ENCODE measurements around the gene PNMA1. TPM values are rescaled to one million over a fixed set of nuclear protein-coding genes. Genes with fewer than 3 reads are reported as not detected.

PNMA1 gene, protein sequence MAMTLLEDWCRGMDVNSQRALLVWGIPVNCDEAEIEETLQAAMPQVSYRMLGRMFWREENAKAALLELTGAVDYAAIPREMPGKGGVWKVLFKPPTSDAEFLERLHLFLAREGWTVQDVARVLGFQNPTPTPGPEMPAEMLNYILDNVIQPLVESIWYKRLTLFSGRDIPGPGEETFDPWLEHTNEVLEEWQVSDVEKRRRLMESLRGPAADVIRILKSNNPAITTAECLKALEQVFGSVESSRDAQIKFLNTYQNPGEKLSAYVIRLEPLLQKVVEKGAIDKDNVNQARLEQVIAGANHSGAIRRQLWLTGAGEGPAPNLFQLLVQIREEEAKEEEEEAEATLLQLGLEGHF
- total RNA-seq, result 10 to 100 TPM; 36.7 to 45.5 TPM
- 10 to 100 TPM; 22.4 to 35.2 TPM for polyA plus RNA-seq
- long read RNA-seq, donor 1, transcript PNMA1-201 (1 exons, 2,590 nt), result major isoform, 31 of 31 reads
- long read RNA-seq, donor 1, partial matches to known transcripts, result 0 of 31 reads
- long read RNA-seq, donor 1, other reads (novel, unspliced or antisense), result 0 of 31 reads
- long read RNA-seq, donor 2, transcript PNMA1-201 (1 exons, 2,590 nt), result major isoform, 64 of 64 reads
- long read RNA-seq, donor 2, partial matches to known transcripts, result 0 of 64 reads
- long read RNA-seq, donor 2, other reads (novel, unspliced or antisense), result 0 of 64 reads

DNA sequence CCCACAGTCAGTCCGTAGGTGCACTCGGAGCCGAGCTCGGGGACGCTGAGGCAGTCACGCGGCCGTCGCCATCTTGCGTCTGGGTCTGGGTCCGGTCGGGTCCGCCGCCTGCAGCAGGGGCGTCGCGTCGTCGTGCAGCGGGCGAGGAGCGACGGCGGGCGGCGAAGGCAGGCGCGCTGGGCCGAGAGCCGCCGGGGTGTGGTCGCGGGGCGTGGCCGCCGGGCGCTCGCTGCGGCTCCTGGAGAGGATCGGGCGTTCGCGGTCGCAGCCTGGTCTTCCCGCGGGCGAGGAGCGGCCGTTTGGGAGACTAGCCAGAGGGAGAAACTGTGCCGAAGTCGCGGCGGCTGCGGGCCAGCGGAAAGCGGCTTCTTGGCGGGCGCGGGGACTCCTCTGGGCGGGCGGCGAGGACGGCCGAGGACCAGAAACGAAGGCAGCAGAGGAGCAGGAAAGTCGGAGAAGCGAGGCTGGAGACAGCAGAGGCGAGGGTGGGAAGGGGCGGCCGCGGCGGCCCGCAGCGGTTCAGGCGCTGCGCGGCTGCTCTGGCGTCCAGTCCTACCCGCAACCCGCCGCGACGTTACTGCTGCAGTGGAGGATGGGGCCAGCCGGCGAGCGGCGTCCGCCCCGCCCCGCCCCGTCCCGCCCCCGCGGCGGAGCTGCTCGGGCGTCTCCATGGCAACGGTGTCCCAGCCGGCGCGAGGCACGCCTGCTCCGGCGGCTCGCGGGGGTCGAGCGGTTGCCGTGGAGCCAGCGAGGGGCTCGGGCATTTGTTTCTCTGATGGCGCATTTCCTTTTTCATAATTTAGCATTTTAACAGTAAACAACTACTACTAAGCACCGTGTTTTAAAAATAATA lies at the start of gene PNMA1:
TSS of gene PNMA1 (minus strand) at position 582 of the 853 bp plus-strand sequence. CDS start 745 bp downstream, outside the sequence.
- intact Hi-C loops (cut with DNase I), result loop anchor here (5.0 to 10.0 kb wide), 2 partner anchors 69 to 72 kb away; partner anchors contain the start of gene DNAL1 (in 2 of the 2)
- 0 to 1% methylated on average over 77 to 113 of the region's 113 CpGs for WGBS, 2 donors
- Histone ChIP-seq H3K4me1 (ENCODE audit: control insufficient read depth in 1 of 2, insufficient read depth in 2 of 2, low read length in 2 of 2) (no peaks in the 10 kb centered on the region), H3K36me3 (ENCODE audit: control insufficient read depth in 1 of 2, insufficient read depth in 2 of 2, low read length in 1 of 2) (peaks cover 0 to 5% of the 10 kb centered on the region in 2 donors), H3K27me3 (ENCODE audit: control insufficient read depth in 1 of 2, insufficient read depth in 2 of 2, low read length in 1 of 2) (no peaks in the 10 kb centered on the region), H3K27ac (ENCODE audit: low read depth in 1 of 2, low read length in 2 of 2) (peak within 1 kb of the TSS; percentile 37 to 87), H3K9me3 (ENCODE audit: control insufficient read depth, low read length) (no peaks in the 10 kb centered on the region), H3K4me3 (ENCODE audit: low read length in 2 of 2) (peak within 1 kb of the TSS; percentile 59 to 89)
- ATAC-seq (ENCODE audit: low FRiP score) (peak; percentile 92), DNase-seq (peak; percentile 92 to 95)

DNA sequence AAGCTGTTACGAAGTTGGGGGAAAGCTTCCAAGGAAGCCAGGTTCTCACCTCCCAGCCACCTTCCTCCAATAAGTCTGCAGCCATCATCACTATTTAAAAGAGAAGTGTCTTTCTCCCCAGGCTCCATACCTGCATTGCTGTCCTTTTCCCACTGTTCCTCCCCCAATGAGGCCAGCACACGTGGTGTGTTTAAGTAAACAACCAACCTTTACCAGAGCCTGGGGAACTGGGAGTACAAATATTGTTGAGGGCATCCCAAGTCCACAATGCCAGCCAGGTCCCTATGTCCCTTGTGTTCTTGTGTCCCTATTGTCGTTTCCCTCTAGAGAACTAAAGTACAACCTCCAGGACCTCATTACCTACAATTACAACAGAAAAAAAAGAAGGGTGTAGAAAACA lies 49.2 kb upstream of the PNMA1 start:
- Histone ChIP-seq H3K4me1 (ENCODE audit: control insufficient read depth in 1 of 2, insufficient read depth in 2 of 2, low read length in 2 of 2) (no peaks in the 10 kb centered on the region), H3K27ac (ENCODE audit: low read depth in 1 of 2, low read length in 2 of 2) (no peak overlapping the region)
- 59 to 66% methylated on average over 3 of the region's 3 CpGs for WGBS, 2 donors

DNA sequence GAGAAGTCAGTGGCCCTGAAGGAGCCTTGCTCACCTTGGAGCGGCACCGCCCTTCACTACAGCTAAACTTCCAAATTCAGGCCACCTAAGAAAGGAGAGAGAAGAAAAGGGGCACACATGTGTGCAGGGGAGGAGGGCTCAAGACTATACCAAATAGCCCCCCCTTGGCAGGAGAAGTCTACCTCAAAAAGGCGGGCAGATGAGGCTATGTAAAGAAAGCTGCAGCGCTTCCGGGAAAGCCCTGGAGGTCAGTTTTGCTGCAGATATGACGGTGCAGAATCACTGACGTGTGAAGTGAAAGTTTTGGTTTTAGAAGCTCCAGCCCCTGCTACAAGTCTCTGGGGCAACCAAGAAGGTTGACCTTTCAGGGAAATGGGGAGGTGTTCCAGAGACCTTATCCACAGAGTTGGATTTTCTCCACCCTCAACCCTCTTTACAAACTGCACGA lies 48.2 kb upstream of the PNMA1 start:
- no peak for ATAC-seq (ENCODE audit: low FRiP score)
- Histone ChIP-seq H3K4me1 (ENCODE audit: control insufficient read depth in 1 of 2, insufficient read depth in 2 of 2, low read length in 2 of 2) (no peaks in the 10 kb centered on the region), H3K4me3 (ENCODE audit: low read length in 2 of 2) (no peak overlapping the region), H3K36me3 (ENCODE audit: control insufficient read depth in 1 of 2, insufficient read depth in 2 of 2, low read length in 1 of 2) (no peaks in the 10 kb centered on the region), H3K27ac (ENCODE audit: low read depth in 1 of 2, low read length in 2 of 2) (no peak overlapping the region), H3K27me3 (ENCODE audit: control insufficient read depth in 1 of 2, insufficient read depth in 2 of 2, low read length in 1 of 2) (no peaks in the 10 kb centered on the region), H3K9me3 (ENCODE audit: control insufficient read depth, low read length) (no peaks in the 10 kb centered on the region)
- 76 to 78% methylated on average over 8 of the region's 8 CpGs for WGBS, 2 donors
- intact Hi-C loops (cut with DNase I), result no loop called here
- no peak for DNase-seq

More for the DNA sequence above, 49.2 kb upstream of the PNMA1 start:
- intact Hi-C loops (cut with DNase I), result no loop called here
- no peak for ATAC-seq (ENCODE audit: low FRiP score)
- Histone ChIP-seq H3K4me3 (ENCODE audit: low read length in 2 of 2) (no peak overlapping the region), H3K36me3 (ENCODE audit: control insufficient read depth in 1 of 2, insufficient read depth in 2 of 2, low read length in 1 of 2) (no peaks in the 10 kb centered on the region), H3K9me3 (ENCODE audit: control insufficient read depth, low read length) (no peaks in the 10 kb centered on the region), H3K27me3 (ENCODE audit: control insufficient read depth in 1 of 2, insufficient read depth in 2 of 2, low read length in 1 of 2) (no peaks in the 10 kb centered on the region)
- DNase-seq, result no peak

DNA sequence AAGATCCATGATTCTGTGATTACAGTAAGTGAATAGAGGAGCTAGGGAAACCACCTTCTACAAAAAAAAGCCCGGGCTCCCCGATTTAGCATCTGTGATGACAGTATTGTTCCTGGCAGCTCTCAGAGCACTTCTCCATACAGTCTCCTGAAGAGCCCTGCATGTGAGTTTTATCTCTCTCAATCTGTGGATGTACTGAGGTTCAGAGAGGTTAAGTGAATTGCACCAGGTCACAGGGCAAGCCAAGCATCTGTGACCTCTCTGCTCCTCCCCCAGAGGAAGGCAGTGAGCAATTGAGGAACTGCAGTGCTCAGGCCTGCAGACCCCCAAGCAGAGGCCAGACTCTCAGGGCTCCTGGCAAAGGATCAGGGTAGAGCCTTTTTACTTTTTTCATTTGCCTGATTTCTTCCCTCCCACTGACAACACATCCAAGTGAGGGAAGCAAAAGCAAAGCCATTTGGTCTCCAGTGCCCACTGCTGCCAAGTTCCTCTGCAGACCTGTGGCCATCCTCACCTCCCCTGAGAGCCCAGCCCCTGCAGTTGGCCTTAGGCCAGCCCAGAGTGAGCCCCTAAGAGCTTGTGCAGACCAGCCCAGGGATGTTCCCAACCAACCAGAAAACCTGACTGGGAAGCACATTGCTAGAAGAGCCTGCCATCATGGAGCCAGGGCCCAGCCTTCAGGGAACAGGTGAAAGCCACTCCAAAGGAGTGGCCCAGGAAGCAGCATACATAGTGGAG lies 47.6 kb upstream of the PNMA1 start:
- H3K27ac ChIP-seq (ENCODE audit: low read depth in 1 of 2, low read length in 2 of 2), result no peak overlapping the region
- intact Hi-C loops (cut with DNase I), result loop anchor here (2.0 kb wide), 1 partner anchor 25 kb away; no protein-coding TSS in a partner anchor
- H3K27me3 ChIP-seq (ENCODE audit: control insufficient read depth in 1 of 2, insufficient read depth in 2 of 2, low read length in 1 of 2), result no peaks in the 10 kb centered on the region
- no peaks in the 10 kb centered on the region for H3K4me1 ChIP-seq (ENCODE audit: control insufficient read depth in 1 of 2, insufficient read depth in 2 of 2, low read length in 2 of 2)
- DNase-seq (no peak), ATAC-seq (ENCODE audit: low FRiP score) (no peak)
- H3K4me3 ChIP-seq (ENCODE audit: low read length in 2 of 2), result no peak overlapping the region
- H3K36me3 ChIP-seq (ENCODE audit: control insufficient read depth in 1 of 2, insufficient read depth in 2 of 2, low read length in 1 of 2), result no peaks in the 10 kb centered on the region
- WGBS, 2 donors, result 14 to 22% methylated on average over 2 of the region's 2 CpGs
- H3K9me3 ChIP-seq (ENCODE audit: control insufficient read depth, low read length), result no peaks in the 10 kb centered on the region

DNA sequence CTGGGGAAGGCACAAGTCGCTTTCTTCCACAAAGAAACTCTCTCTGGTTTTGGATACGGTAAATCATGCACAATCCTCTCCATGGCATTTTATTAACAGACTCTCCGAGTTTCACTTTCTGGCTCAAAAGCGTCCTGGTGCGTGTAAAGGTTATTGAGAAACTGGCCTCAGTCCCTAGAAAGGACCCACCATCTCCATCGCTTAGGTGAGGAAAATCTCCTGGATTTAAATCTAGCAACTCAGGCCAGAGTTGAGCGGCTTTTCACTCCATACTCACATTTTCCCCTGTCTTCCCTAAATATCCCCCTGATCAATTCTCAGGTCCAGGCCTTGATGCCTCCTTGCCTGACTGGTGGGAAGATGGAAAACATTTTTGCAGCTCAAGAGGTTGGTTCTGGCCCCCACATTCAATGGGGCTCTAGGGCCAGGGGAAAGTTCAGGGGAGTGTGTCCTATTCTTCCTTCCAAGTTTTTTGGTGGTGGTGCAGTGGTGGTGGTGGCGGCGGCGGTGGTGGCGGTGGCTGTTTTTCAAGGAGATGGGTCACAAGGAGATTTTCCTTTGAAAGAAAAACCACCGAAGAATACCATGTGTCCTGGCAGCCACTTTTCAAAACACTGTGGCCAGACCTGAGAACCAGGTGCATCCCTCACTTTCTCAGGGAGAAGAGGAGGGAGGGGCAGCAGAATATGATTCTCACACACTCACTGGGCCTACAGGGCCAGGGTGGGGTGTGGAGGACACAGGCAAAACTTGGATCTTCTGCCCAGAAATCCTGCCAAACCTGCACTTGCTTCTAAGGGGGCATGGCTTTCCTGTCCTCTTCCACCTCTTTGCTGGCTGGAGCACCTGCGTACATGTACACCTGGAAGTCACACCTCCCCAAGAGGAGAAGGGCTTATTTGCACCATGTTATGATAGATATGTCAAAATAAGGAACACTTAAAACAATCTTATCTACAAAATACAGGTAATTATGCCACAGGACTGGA lies 46.7 kb upstream of the PNMA1 start:
- no peaks in the 10 kb centered on the region for H3K9me3 ChIP-seq (ENCODE audit: control insufficient read depth, low read length)
- intact Hi-C loops (cut with DNase I), result loop anchor here (2.0 kb wide), 1 partner anchor 26 kb away; no protein-coding TSS in a partner anchor
- no peaks in the 10 kb centered on the region for H3K27me3 ChIP-seq (ENCODE audit: control insufficient read depth in 1 of 2, insufficient read depth in 2 of 2, low read length in 1 of 2)
- peak overlapping the region in 1 of 2 donors; percentile 7 for H3K4me3 ChIP-seq (ENCODE audit: low read length in 2 of 2)
- no peaks in the 10 kb centered on the region for H3K4me1 ChIP-seq (ENCODE audit: control insufficient read depth in 1 of 2, insufficient read depth in 2 of 2, low read length in 2 of 2)
- H3K36me3 ChIP-seq (ENCODE audit: control insufficient read depth in 1 of 2, insufficient read depth in 2 of 2, low read length in 1 of 2), result no peaks in the 10 kb centered on the region
- DNase-seq, result no peak
- ATAC-seq (ENCODE audit: low FRiP score), result no peak
- peak overlapping the region; percentile 63 to 87 for H3K27ac ChIP-seq (ENCODE audit: low read depth in 1 of 2, low read length in 2 of 2)
- 44 to 47% methylated on average over 13 of the region's 13 CpGs for WGBS, 2 donors

DNA sequence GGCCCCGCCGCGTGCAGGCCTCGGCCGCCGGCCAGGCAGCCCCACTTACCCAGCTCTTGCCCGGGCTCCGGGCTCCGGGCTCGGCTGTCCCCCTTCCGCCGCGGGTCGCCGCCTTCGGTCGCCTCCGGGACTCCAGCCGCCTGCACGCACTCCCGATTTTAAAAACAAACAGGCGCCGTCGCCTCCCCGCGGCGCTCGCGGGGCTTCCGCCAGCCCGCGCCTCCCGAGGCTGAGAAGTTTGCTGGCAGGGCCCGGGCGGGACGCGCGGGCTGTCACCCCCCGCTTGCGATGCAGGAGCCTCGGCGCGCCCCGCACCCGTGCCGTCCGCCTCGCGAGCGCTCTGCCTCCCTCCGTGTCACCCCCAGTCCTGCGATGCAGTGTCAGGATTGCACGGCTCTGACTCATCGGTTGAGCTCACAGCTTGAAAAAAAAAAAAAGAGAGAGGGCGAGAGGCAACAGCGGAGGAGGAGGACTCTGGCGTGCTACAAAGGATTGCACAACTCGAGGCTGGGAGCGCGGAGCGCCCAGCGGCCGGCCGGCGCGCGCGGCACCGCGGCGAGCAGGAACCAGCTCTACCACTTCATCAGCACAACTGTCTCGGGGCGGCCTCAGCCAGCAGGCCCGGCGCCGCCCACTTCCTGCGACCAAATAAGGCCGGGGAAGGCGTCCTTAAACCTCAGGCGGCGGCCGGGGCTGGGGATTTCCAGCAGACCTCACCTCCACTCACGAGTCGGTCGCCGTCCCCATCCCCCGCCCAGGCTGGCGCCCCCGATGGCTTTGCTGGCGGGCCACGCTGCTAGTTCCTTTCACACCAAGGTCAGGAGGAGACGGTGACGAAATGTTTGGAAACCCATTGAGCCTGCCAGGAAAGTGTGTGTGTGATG lies 45.8 kb upstream of the PNMA1 start:
- DNase-seq (peak; percentile 98 to 99), ATAC-seq (ENCODE audit: low FRiP score) (peak; percentile 91)
- Histone ChIP-seq H3K36me3 (ENCODE audit: control insufficient read depth in 1 of 2, insufficient read depth in 2 of 2, low read length in 1 of 2) (no peaks in the 10 kb centered on the region), H3K27ac (ENCODE audit: low read depth in 1 of 2, low read length in 2 of 2) (peak overlapping the region; percentile 83 to 92), H3K4me1 (ENCODE audit: control insufficient read depth in 1 of 2, insufficient read depth in 2 of 2, low read length in 2 of 2) (no peaks in the 10 kb centered on the region), H3K4me3 (ENCODE audit: low read length in 2 of 2) (peak overlapping the region; percentile 80 to 83), H3K9me3 (ENCODE audit: control insufficient read depth, low read length) (no peaks in the 10 kb centered on the region), H3K27me3 (ENCODE audit: control insufficient read depth in 1 of 2, insufficient read depth in 2 of 2, low read length in 1 of 2) (no peaks in the 10 kb centered on the region)
- intact Hi-C loops (cut with DNase I), result loop anchor here (2.0 kb wide), 1 partner anchor 27 kb away; no protein-coding TSS in a partner anchor
- 0% methylated on average over 75 to 93 of the region's 93 CpGs for WGBS, 2 donors
